Suprapubic skin (tissue), 3 donors: ENCODE measurements around the gene LTBR.

Source experiments
- CTCF ChIP-seq, 2 donors: fragments of 200-600 bp in 1 of 2; fragments of 450-650 bp in 1 of 2; sonication (generic) in 1 of 2; IDR thresholded peaks; one replicate each; pipeline ENCODE4 v1.5.1; 2016 to 2019; ENCODE audit warnings: antibody characterized with exemption in 2 of 2, mild to moderate bottlenecking in 1 of 2, moderate library complexity in 1 of 2
- POLR2A ChIP-seq, 2 donors: fragments of 450-650 bp; IDR thresholded peaks; one replicate each; pipeline ENCODE4 v1.6.1; 2017; ENCODE audit warnings: antibody characterized with exemption in 2 of 2, mild to moderate bottlenecking in 2 of 2, moderate library complexity in 2 of 2

GRCh38 chr12:6405963-6406362 is 22.0 kb downstream of the LTBR start:
- TF ChIP-seq CTCF (IDR thresholded peaks at IDR 0.05) (no peak), POLR2A (IDR thresholded peaks at IDR 0.05) (no peak)
